GM21360 (cell line): ENCODE measurements around the gene XIRP1.
A peak's percentile ranks its signal among the peaks of the same experiment; 100 is the strongest.
"Not testable (repeated sequence)": the region's sequence is repeated elsewhere in the genome, so short reads cannot be mapped to it uniquely, and the experiment has no call there.

Experiments used
- ATAC-seq: cut with Tn5 transposase; IDR thresholded peaks from one replicate; pipeline ENCODE4 v1.9.1; 2021; ENCODE audit warnings: mild to moderate bottlenecking, moderate library complexity; ENCODE audit not compliant: unreplicated experiment

Gene XIRP1, protein sequence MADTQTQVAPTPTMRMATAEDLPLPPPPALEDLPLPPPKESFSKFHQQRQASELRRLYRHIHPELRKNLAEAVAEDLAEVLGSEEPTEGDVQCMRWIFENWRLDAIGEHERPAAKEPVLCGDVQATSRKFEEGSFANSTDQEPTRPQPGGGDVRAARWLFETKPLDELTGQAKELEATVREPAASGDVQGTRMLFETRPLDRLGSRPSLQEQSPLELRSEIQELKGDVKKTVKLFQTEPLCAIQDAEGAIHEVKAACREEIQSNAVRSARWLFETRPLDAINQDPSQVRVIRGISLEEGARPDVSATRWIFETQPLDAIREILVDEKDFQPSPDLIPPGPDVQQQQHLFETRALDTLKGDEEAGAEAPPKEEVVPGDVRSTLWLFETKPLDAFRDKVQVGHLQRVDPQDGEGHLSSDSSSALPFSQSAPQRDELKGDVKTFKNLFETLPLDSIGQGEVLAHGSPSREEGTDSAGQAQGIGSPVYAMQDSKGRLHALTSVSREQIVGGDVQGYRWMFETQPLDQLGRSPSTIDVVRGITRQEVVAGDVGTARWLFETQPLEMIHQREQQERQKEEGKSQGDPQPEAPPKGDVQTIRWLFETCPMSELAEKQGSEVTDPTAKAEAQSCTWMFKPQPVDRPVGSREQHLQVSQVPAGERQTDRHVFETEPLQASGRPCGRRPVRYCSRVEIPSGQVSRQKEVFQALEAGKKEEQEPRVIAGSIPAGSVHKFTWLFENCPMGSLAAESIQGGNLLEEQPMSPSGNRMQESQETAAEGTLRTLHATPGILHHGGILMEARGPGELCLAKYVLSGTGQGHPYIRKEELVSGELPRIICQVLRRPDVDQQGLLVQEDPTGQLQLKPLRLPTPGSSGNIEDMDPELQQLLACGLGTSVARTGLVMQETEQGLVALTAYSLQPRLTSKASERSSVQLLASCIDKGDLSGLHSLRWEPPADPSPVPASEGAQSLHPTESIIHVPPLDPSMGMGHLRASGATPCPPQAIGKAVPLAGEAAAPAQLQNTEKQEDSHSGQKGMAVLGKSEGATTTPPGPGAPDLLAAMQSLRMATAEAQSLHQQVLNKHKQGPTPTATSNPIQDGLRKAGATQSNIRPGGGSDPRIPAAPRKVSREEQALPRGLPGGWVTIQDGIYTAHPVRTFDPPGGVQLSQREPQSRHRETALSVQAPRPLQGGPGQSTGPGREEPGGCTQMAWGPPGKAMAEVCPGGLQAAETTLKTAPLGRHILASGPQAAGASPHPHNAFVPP (N-terminal part only)

GRCh38 chr3:39192490-39193092, at the start of gene XIRP1:
XIRP1 (minus strand) TSS chr3:39192595; CDS start chr3:39189445, 3,150 bp downstream.
- no peak for ATAC-seq

- no peak for ATAC-seq
Measured at GRCh38 chr3:39241561-39241960, 49.2 kb upstream of the XIRP1 start.

DNA sequence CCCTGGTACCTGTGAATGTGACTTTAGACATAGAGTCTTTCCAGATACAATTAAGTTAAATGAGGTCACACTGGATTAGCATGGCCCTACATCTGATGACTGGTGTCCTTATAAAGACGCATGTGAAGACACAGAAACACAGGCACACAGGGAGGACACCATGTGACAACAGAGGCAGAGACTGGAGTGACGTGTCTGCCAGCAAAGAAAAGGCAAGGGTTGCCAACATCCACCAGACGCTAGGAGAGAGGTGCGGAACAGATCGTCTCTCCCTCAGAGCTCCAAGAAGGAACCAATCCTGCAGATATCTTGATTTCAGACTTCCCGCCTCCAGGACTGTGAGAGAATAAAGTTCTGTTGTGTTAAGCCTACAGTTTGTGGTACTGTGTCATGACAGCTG, 44.6 kb upstream of the XIRP1 start:
- no peak for ATAC-seq

- no peak for ATAC-seq
Measured at GRCh38 chr3:39234651-39235050, 42.3 kb upstream of the XIRP1 start.

- no peak for ATAC-seq
Measured at GRCh38 chr3:39232859-39233258, 40.5 kb upstream of the XIRP1 start.

- ATAC-seq: no peak
Measured at GRCh38 chr3:39230453-39230852, 38.1 kb upstream of the XIRP1 start.

DNA sequence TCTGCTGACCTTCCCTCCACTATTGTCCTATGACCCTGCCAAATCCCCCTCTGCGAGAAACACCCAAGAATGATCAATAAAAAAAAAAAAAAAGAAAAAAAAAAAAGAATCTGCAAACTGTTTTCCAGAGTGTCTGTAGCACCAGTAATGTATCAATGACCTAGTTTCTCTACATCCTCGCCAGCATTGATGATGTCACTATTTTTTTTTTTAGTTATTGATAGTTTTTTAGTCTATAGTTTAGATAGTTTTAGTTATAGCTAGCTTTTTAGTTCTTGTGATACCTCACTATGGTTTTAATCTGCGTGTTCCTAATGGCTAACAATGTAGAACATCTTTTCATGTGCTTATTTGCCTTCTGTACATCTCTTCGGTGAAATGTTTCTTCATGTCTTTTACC, 36.1 kb upstream of the XIRP1 start:
- ATAC-seq: no peak

DNA sequence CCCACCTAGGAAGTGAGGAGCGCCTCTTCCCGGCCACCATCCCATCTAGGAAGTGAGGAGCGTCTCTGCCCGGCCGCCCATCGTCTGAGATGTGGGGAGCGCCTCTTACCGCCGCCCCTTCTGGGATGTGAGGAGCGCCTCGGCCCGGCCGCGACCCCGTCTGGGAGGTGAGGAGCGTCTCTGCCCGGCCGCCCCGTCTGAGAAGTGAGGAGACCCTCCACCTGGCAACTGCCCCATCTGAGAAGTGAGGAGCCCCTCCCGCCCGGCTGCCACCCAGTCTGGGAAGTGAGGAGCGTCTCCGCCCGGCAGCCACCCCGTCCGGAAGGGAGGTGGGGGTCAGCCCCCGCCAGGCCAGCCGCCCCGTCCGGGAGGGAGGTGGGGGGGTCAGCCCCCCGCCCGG, 35.2 kb upstream of the XIRP1 start:
- not testable (repeated sequence) for ATAC-seq

GRCh38 chr3:39226106-39226741, 33.8 kb upstream of the XIRP1 start:
- ATAC-seq: no peak

GRCh38 chr3:39224288-39224687, 31.9 kb upstream of the XIRP1 start:
- ATAC-seq: no peak

- no peak for ATAC-seq
Measured at GRCh38 chr3:39222939-39223338, 30.5 kb upstream of the XIRP1 start.

GRCh38 chr3:39222462-39222861, 30.1 kb upstream of the XIRP1 start:
- no peak for ATAC-seq

DNA sequence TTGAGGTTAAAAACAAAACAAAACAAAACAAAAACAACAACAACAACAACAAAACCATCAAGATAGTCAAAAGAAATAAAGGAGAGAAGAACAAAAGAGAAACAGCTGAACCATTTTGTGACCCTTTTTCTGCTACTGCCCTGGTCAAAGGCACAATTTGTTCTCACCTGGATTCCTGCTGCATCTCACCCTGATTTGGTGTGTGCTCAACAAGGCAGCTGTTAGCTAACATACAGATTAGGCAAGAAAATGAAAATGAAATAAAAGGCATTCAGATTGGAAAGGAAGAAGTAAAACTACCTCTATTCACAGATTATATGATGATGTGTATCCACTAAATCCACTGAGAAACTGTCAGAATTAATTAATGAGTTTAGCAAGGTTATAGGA, 28.7 kb upstream of the XIRP1 start:
- ATAC-seq: no peak

GRCh38 chr3:39220407-39221140, 28.2 kb upstream of the XIRP1 start:
- ATAC-seq: peak; percentile 50

GRCh38 chr3:39219702-39220101, 27.3 kb upstream of the XIRP1 start:
- no peak for ATAC-seq

DNA sequence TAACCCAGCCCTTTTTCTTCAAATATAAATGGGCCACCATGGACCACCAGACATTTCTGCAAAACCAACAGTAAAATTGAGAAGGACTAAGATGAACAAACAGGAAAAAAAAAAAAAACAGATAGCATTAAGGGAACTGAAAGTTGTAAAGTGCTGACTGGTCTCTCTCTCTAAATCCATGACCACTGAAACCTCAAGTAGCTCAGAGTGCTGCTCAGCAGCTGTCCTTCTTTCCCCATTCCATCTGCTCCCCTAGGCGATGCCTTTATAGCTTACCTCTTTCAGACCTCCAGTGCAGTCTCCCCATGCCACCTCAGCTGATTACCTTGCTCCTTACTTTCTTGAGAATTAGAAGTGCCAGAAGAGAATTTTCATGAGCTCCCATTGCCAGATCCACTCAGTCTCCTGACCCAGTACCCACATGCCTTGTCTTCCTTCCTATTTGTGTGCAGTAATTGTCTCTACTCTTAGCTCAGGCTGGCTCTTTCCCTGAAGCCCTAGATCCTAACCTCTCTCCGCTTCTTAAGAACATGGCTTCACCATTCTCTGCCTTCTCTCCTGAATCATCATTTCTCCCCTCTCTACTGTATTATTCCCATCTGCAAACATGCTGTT, 23.9 kb upstream of the XIRP1 start:
- peak; percentile 91 for ATAC-seq

GRCh38 chr3:39213613-39214012, 21.2 kb upstream of the XIRP1 start:
- ATAC-seq: no peak

DNA sequence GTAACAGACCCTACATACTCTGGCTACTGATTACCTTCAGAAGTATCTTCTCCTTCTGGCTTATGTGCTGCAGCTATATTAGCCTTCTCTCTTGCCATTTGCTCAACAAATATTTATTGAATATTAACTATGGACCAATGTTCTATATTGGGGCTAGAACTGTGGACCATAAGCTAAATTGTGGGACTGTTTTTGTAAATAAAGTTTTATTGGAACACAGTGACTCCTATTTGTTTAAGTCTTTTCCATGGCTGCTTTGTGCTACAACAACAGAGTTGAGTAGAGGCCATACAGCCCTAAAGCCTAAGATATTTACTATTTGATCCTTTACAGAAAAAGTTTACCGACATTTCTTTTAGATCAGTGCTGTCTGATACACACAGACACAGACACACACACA, 20.3 kb upstream of the XIRP1 start:
- no peak for ATAC-seq
